WERI-Rb-1 (cell line): ENCODE data around the gene NPBWR2.

ENCODE experiments used
- DNase-seq: peaks from one replicate; pipeline ENCODE4 v3.0.0-alpha.2; 2020
- H3K27ac ChIP-seq: fragments of 250-450 bp; sonication (Bioruptor Pico); 2 replicates; pipeline ENCODE4 v1.5.1; 2020; ENCODE audit warnings: mild to moderate bottlenecking, moderate library complexity
- H3K27me3 ChIP-seq: fragments of 250-450 bp; sonication (Bioruptor Pico); 2 replicates; pipeline ENCODE4 v1.5.1; 2021; ENCODE audit warnings: mild to moderate bottlenecking, low read depth, moderate library complexity; ENCODE audit not compliant: insufficient read depth, severe bottlenecking
- H3K36me3 ChIP-seq: fragments of 250-450 bp; sonication (Bioruptor Pico); 2 replicates; pipeline ENCODE4 v1.5.1; 2020; ENCODE audit warnings: mild to moderate bottlenecking, moderate library complexity
- H3K4me3 ChIP-seq: 2 replicates; pipeline ENCODE4 v1.5.1; 2011; ENCODE audit warnings: low read depth, mild to moderate bottlenecking, control low read depth, low read length
- H3K9me3 ChIP-seq: fragments of 250-450 bp; sonication (Bioruptor Pico); 2 replicates; pipeline ENCODE4 v1.5.1; 2021; ENCODE audit warnings: mild to moderate bottlenecking, moderate library complexity; ENCODE audit not compliant: severe bottlenecking
- CTCF ChIP-seq: IDR thresholded peaks from 2 replicates; pipeline ENCODE4 v1.5.1; 2011; ENCODE audit warnings: low read depth, mild to moderate bottlenecking, control low read depth, inconsistent platforms, low read length

NPBWR2 gene

DNA sequence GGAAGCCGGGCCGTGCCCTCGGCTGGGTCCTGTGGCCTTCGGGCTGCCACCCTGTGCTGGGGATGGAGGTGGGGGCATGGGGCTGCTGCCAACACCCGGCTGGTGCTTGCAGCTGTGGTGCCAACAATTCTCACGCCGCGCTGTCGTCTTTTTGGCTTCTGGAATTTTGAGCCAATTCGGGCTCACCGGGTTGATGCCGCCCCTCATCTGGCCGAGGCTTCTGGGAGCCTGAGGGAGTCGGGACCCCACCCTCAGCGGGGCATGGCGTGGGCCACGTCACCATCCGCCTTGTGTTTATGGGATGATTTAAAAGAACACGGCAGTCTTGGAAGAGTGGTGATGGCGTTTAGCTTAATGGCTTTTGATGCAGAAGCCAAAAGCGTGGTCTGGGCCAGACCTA is 8.7 kb upstream of the NPBWR2 start:
- H3K9me3 ChIP-seq = no peaks in the 10 kb centered on the region
- no peaks in the 10 kb centered on the region for H3K36me3 ChIP-seq
- no peak for DNase-seq

DNA sequence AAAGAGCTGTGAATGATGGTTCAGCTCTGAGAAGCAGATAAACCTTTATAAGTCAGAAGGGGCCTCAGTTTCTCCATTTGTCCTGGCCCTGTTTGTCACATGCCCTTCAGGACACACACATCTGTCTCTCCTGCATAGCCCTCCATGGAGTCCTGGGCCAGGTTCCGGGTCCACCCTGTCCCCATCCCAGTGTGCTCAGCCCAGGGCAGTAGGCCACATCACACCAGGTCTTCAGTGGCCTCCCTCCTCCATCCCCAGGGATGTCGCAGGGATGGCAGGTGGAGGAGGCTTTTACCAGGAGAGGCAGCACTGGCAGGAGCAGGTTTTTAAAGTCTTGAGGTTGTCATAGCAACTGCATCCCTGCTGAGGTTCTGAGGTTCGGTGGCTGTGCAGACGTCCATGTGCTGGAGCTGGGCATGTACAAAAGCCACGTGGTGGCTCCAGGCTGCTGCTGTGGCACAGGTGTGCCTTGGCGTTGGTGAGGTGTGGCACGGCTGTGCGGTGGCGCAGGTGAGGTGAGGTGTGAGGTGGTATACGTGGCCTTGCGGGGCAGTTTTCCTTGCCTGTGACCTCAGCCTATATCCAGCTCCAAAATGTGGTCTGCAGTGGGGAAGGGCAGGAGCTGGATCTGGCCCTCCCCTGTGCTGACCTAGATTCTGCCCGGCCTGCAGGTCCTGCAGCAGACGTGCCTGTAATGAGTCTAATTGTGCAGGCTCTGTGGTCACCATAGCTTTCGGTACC is 8.0 kb upstream of the NPBWR2 start:
- no peak overlapping the region for H3K4me3 ChIP-seq
- H3K9me3 ChIP-seq = no peaks in the 10 kb centered on the region
- no peak overlapping the region for H3K27ac ChIP-seq
- H3K36me3 ChIP-seq = no peaks in the 10 kb centered on the region
- no peak for TF ChIP-seq CTCF
- no peaks in the 10 kb centered on the region for H3K27me3 ChIP-seq
- no peak for DNase-seq

More for the DNA sequence above, 8.7 kb upstream of the NPBWR2 start:
- H3K27ac ChIP-seq = no peak overlapping the region
- no peaks in the 10 kb centered on the region for H3K27me3 ChIP-seq
- no peak overlapping the region for H3K4me3 ChIP-seq
- TF ChIP-seq CTCF = no peak

- no peak overlapping the region for H3K27ac ChIP-seq
- no peak for DNase-seq
- H3K9me3 ChIP-seq = no peaks in the 10 kb centered on the region
- H3K27me3 ChIP-seq = no peaks in the 10 kb centered on the region
- H3K36me3 ChIP-seq = no peaks in the 10 kb centered on the region
- H3K4me3 ChIP-seq = no peak overlapping the region
- no peak for TF ChIP-seq CTCF
Measured at GRCh38 chr20:64114356-64114971, 7.1 kb upstream of the NPBWR2 start.

DNA sequence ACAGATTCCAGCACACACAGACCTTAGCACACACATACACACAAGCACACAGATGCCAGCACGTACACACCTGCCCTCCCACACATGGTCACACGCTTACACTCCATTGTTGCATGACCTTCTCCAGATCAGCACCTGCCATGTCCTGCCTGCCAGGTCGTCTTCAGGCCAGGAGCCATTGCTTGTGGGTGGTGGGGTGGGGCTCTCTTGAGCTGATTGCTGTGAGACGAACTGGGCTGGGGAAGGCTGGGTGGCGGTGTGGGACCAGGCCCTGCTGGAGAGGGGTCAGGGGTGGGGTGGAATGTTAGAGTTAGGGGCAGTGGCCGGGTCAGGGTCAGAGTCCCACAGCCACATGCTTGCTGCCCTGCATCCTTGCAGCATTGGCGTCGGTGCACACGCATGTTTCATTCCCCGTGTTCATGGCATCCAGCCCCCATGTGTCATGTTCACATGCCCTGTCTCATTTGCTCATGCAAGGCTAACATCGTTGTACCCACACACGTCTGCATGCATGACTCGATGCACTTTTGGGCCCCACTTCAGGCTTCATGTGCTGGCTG is 6.5 kb upstream of the NPBWR2 start:
- Histone ChIP-seq H3K27me3 (no peaks in the 10 kb centered on the region), H3K36me3 (no peaks in the 10 kb centered on the region), H3K4me3 (no peak overlapping the region), H3K9me3 (no peaks in the 10 kb centered on the region), H3K27ac (no peak overlapping the region)
- no peak for TF ChIP-seq CTCF
- no peak for DNase-seq

GRCh38 chr20:64113444-64113775 is 6.0 kb upstream of the NPBWR2 start:
- no peaks in the 10 kb centered on the region for H3K27me3 ChIP-seq
- DNase-seq = no peak

More at GRCh38 chr20:64113444-64113775, 6.0 kb upstream of the NPBWR2 start:
- no peaks in the 10 kb centered on the region for H3K36me3 ChIP-seq
- H3K4me3 ChIP-seq = no peak overlapping the region
- H3K27ac ChIP-seq = no peak overlapping the region
- no peaks in the 10 kb centered on the region for H3K9me3 ChIP-seq
- no peak for TF ChIP-seq CTCF
